Uterus (tissue), 4 donors: ENCODE measurements around the gene ZNF763. TPM values are rescaled to one million over a fixed set of nuclear protein-coding genes. Genes with fewer than 3 reads are reported as not detected.

ENCODE experiments used
- DNase-seq, 2 donors: peaks; one replicate each; pipeline ENCODE4 v3.0.0-alpha.2; 2019 to 2020
- H3K27ac ChIP-seq, 2 donors: fragments of 200-600 bp; sonication (generic); 1 replicate in 1 of 2; 2 replicates in 1 of 2; pipeline ENCODE4 v1.5.1; 2016 to 2018
- H3K27me3 ChIP-seq, 2 donors: fragments of 200-600 bp; sonication (generic); one replicate each; pipeline ENCODE4 v1.5.1; 2018 to 2019; ENCODE audit warnings: control low read depth in 1 of 2
- H3K36me3 ChIP-seq, 2 donors: fragments of 200-600 bp; sonication (generic); one replicate each; pipeline ENCODE4 v1.5.1; 2019; ENCODE audit warnings: control low read depth in 1 of 2
- H3K4me1 ChIP-seq, 2 donors: fragments of 200-600 bp; sonication (generic); one replicate each; pipeline ENCODE4 v1.5.1; 2018 to 2019; ENCODE audit warnings: control low read depth in 1 of 2
- H3K4me3 ChIP-seq, 2 donors: fragments of 200-600 bp; sonication (generic); 1 replicate in 1 of 2; 2 replicates in 1 of 2; pipeline ENCODE4 v1.5.1; 2018 to 2019; ENCODE audit warnings: mild to moderate bottlenecking in 1 of 2
- H3K9me3 ChIP-seq, 2 donors: fragments of 200-600 bp; sonication (generic); one replicate each; pipeline ENCODE4 v1.5.1; 2019; ENCODE audit warnings: control low read depth in 1 of 2
- CTCF ChIP-seq, 4 experiments: fragments of 200-600 bp in 2 of 4; fragments of 450-650 bp in 2 of 4; sonication (generic) in 2 of 4; IDR thresholded peaks; one replicate each; pipeline ENCODE4 v1.5.1; 2016 to 2019; ENCODE audit warnings: antibody characterized with exemption in 4 of 4, mild to moderate bottlenecking in 2 of 4, moderate library complexity in 1 of 4
- POLR2A ChIP-seq, 2 donors: fragments of 450-650 bp; IDR thresholded peaks; one replicate each; pipeline ENCODE4 v1.6.1; 2016; ENCODE audit warnings: antibody characterized with exemption in 2 of 2, mild to moderate bottlenecking in 1 of 2, moderate library complexity in 1 of 2
- intact Hi-C: fragments of 100-400 bp; cut with DNase I; formaldehyde crosslinking; loops from one replicate; pipeline ENCODE4 v1.15.1; 2023; ENCODE audit warnings: low total_unique reads
- small RNA-seq: library from RNA; depleted of rRNA; stranded (forward); fragments of <200 nt; gene quantifications from one replicate; pipeline ENCODE3, GENCODE V24; 2016
- total RNA-seq, 4 donors: library from RNA; depleted of rRNA in 3 of 4; stranded (reverse); fragments of >200 nt in 3 of 4; gene quantifications; one replicate each; pipeline versions ENCODE4 v1.1.0 to v1.2.4, GENCODE V29; 2014 to 2023
- donor health status: DM: yes; HTN: yes; CAD: no.

Gene ZNF763
- total RNA-seq, 4 donors from 2014 or later: 0.88 to 6.0 (median 1.7) TPM

GRCh38 chr19:12015015-12015752 is 50.3 kb downstream of the ZNF763 start:
- DNase-seq: no peak
- intact Hi-C loops: no loop called here
- Histone ChIP-seq H3K27ac (no peak overlapping the region), H3K9me3 (peaks cover 0 to 59% of the 10 kb centered on the region in 2 donors), H3K4me3 (no peak overlapping the region), H3K4me1 (no peaks in the 10 kb centered on the region), H3K27me3 (no peaks in the 10 kb centered on the region), H3K36me3 (no peaks in the 10 kb centered on the region)
- TF ChIP-seq POLR2A (IDR thresholded peaks at IDR 0.05): no peak
- TF ChIP-seq CTCF (IDR thresholded peaks at IDR 0.05): no peak

GRCh38 chr19:12015753-12016116 is 50.9 kb downstream of the ZNF763 start:
- H3K4me3 ChIP-seq: no peak overlapping the region
- no peak overlapping the region for H3K27ac ChIP-seq
- no peaks in the 10 kb centered on the region for H3K36me3 ChIP-seq
- no peak for DNase-seq
- H3K27me3 ChIP-seq: no peaks in the 10 kb centered on the region
- H3K9me3 ChIP-seq: peaks cover 0 to 59% of the 10 kb centered on the region in 2 donors
- intact Hi-C loops: no loop called here
- TF ChIP-seq CTCF (IDR thresholded peaks at IDR 0.05) (no peak), POLR2A (IDR thresholded peaks at IDR 0.05) (no peak)
- H3K4me1 ChIP-seq: no peaks in the 10 kb centered on the region

Small RNAs within 50 kb of the gene (small RNA-seq; reads per million reads assigned to genes)
- gene RNA5SP464: not detected
- gene RNA5SP465: not detected

Other genes starting within 250 kb of the ZNF763 start
- gene ZNF823, start 226.1 kb upstream of the ZNF763 start, total RNA-seq: 10 to 100 TPM in 3 of 4 donors, 1 to 10 TPM in 1; 3.2 to 24.1 (median 20.0) TPM
- gene ZNF441, start 198.0 kb upstream of the ZNF763 start, total RNA-seq: 10 to 100 TPM in 3 of 4 donors, 1 to 10 TPM in 1; 8.5 to 25.6 (median 19.8) TPM
- gene ZNF491, start 166.5 kb upstream of the ZNF763 start, total RNA-seq: 10 to 100 TPM in 1 of 4 donors, 1 to 10 TPM in 2, under 1 TPM in 1; 0.59 to 10.9 (median 4.2) TPM
- 100 to 1,000 TPM in 1 of 4 donors, 10 to 100 TPM in 3; 18.5 to 139 (median 23.0) TPM for gene ZNF440, start 150.8 kb upstream of the ZNF763 start, total RNA-seq
- gene ZNF439, start 116.3 kb upstream of the ZNF763 start, total RNA-seq: 10 to 100 TPM in 2 of 4 donors, 1 to 10 TPM in 2; 5.4 to 19.8 (median 11.0) TPM
- gene ZNF69, start 77.3 kb upstream of the ZNF763 start, total RNA-seq: 10 to 100 TPM in 2 of 4 donors, 1 to 10 TPM in 2; 1.2 to 16.1 (median 10.7) TPM
- gene ZNF700, start 39.9 kb upstream of the ZNF763 start, total RNA-seq: 10 to 100 TPM in 3 of 4 donors, 1 to 10 TPM in 1; 9.7 to 21.2 (median 17.7) TPM
- gene ZNF433, start 70.6 kb downstream of the ZNF763 start, total RNA-seq: 10 to 100 TPM in 2 of 4 donors, 1 to 10 TPM in 2; 1.5 to 13.5 (median 7.5) TPM
- under 1 TPM in 3 of 4 donors, not detected in 1; 0.26 to 0.55 (median 0.28) TPM for gene ZNF878, start 87.9 kb downstream of the ZNF763 start, total RNA-seq
- 10 to 100 TPM; 10.8 to 39.4 (median 16.6) TPM for gene ZNF844, start 99.7 kb downstream of the ZNF763 start, total RNA-seq
- 10 to 100 TPM in 1 of 4 donors, 1 to 10 TPM in 1, not detected in 2; 5.0 to 15.7 TPM for gene ZNF20, start 175.3 kb downstream of the ZNF763 start, total RNA-seq
- gene ZNF625, start 191.7 kb downstream of the ZNF763 start, total RNA-seq: 10 to 100 TPM in 2 of 4 donors, 1 to 10 TPM in 2; 4.4 to 34.8 (median 10.1) TPM
- gene ZNF136, start 198.1 kb downstream of the ZNF763 start, total RNA-seq: 10 to 100 TPM in 2 of 4 donors, 1 to 10 TPM in 2; 2.1 to 31.7 (median 13.0) TPM